Endothelial cell of umbilical vein (primary cell): ENCODE results near the gene ETNK1. TPM values are rescaled to one million over a fixed set of nuclear protein-coding genes. Genes with fewer than 3 reads are reported as not detected.

Experiments
- BruUV-seq: library from RNA; stranded (reverse); fragments of 400-500 nt; replicated peaks from 2 replicates; lab custom pipeline; 2021; lab: Mats Ljungman, UMichigan
- CTCF ChIA-PET: fragments of 300-600, 350-600 bp; sonication (Branson Sonifier 250); formaldehyde crosslinking; loops from one replicate; lab custom pipeline; 2021; ENCODE audit warnings: antibody characterized with exemption, inconsistent platforms; lab: Charles Lee
- POLR2A ChIA-PET: fragments of 300-600, 350-600 bp; sonication (Branson Sonifier 250); formaldehyde crosslinking; loops from one replicate; lab custom pipeline; 2021; ENCODE audit warnings: antibody characterized with exemption, inconsistent platforms; lab: Charles Lee
- DNase-seq: peaks from one replicate; pipeline ENCODE4 v3.0.0-alpha.2; 2011; ENCODE audit warnings: low read depth, low spot score
- FAIRE-seq: peaks from 2 replicates; lab custom pipeline; 2011; peaks lifted over from hg19 to GRCh38; lab: Jason Lieb, UNC
- H2AFZ ChIP-seq: 2 replicates; pipeline ENCODE4 v1.6.0; 2012; ENCODE audit warnings: low read depth, low read length, control low read depth, inconsistent platforms
- H3K27ac ChIP-seq: 2 replicates; pipeline ENCODE4 v1.5.1; 2011; ENCODE audit warnings: low read depth, mild to moderate bottlenecking, control low read depth, low read length, moderate library complexity; ENCODE audit not compliant: insufficient read depth
- H3K27me3 ChIP-seq, 2 experiments: 2 replicates each; pipeline versions ENCODE4 v1.6.0 to v1.6.1; 2011; ENCODE audit warnings: low read length in 2 of 2, mixed read lengths in 1 of 2; ENCODE audit not compliant: control insufficient read depth in 2 of 2, insufficient read depth in 2 of 2
- H3K36me3 ChIP-seq, 2 experiments: 2 replicates in 1 of 2; 3 replicates in 1 of 2; pipeline ENCODE4 v1.5.1; 2011; ENCODE audit warnings: low read length in 2 of 2, mild to moderate bottlenecking in 1 of 2, moderate library complexity in 1 of 2; ENCODE audit not compliant: control insufficient read depth in 2 of 2, insufficient read depth in 2 of 2; ENCODE audit errors: extremely low read depth in 1 of 2
- H3K4me1 ChIP-seq: 3 replicates; pipeline ENCODE4 v1.5.1; 2011; ENCODE audit warnings: mild to moderate bottlenecking, low read length; ENCODE audit not compliant: control insufficient read depth, insufficient read depth; ENCODE audit errors: extremely low read depth
- H3K4me2 ChIP-seq: 2 replicates; pipeline ENCODE4 v1.6.1; 2011; ENCODE audit warnings: low read length, control low read depth, mixed read lengths; ENCODE audit not compliant: insufficient read depth
- H3K4me3 ChIP-seq, 3 experiments: fragments of 200-600 bp in 1 of 3; sonication (generic), shearing (Covaris generic) in 1 of 3; replicated peaks in 1 of 3; 2 replicates each; pipeline ENCODE4 v1.5.1; 2011 to 2016; ENCODE audit warnings: control low read depth in 3 of 3, low read length in 3 of 3, mild to moderate bottlenecking in 2 of 3, inconsistent platforms in 1 of 3, low read depth in 1 of 3, moderate library complexity in 1 of 3; ENCODE audit not compliant: insufficient read depth in 1 of 3
- H3K79me2 ChIP-seq: 2 replicates; pipeline ENCODE4 v1.6.0; 2012; ENCODE audit warnings: low read length, inconsistent platforms; ENCODE audit not compliant: control insufficient read depth, insufficient read depth
- H3K9ac ChIP-seq: replicated peaks from 2 replicates; pipeline ENCODE3; 2011; ENCODE audit warnings: low read length, control low read depth; ENCODE audit not compliant: insufficient read depth; ENCODE audit errors: extremely low read depth
- H3K9me1 ChIP-seq: replicated peaks from 3 replicates; pipeline ENCODE4 v1.6.0; 2011; ENCODE audit warnings: mild to moderate bottlenecking, low read length; ENCODE audit not compliant: control insufficient read depth, insufficient read depth; ENCODE audit errors: extremely low read depth
- H3K9me3 ChIP-seq: replicated peaks from 2 replicates; pipeline ENCODE4 v1.5.1; 2012; ENCODE audit warnings: low read length, inconsistent platforms; ENCODE audit not compliant: control insufficient read depth, insufficient read depth
- H4K20me1 ChIP-seq: replicated peaks from 2 replicates; pipeline ENCODE3; 2011; ENCODE audit warnings: mild to moderate bottlenecking, low read length; ENCODE audit not compliant: control insufficient read depth, insufficient read depth; ENCODE audit errors: extremely low read depth
- CTCF ChIP-seq, 2 donors: IDR thresholded peaks; 1 replicate in 1 of 2; 2 replicates in 1 of 2; pipeline ENCODE4 v1.5.1; 2011; ENCODE audit warnings: low read length in 2 of 2, mild to moderate bottlenecking in 2 of 2, moderate library complexity in 2 of 2, control low read depth in 1 of 2, inconsistent platforms in 1 of 2, low read depth in 1 of 2; ENCODE audit not compliant: insufficient read depth in 1 of 2; ENCODE audit errors: extremely low read depth in 1 of 2
- EZH2 ChIP-seq: IDR thresholded peaks from 2 replicates; pipeline ENCODE4 v1.6.1; 2012; ENCODE audit warnings: borderline replicate concordance, low read depth, mild to moderate bottlenecking, moderate library complexity, low read length, inconsistent platforms; ENCODE audit not compliant: severe bottlenecking
- FOS ChIP-seq: IDR thresholded peaks from 2 replicates; pipeline ENCODE4 v1.6.1; 2011; ENCODE audit warnings: mild to moderate bottlenecking, low read length, moderate library complexity, borderline replicate concordance; ENCODE audit not compliant: insufficient read depth
- GATA2 ChIP-seq: IDR thresholded peaks from 2 replicates; pipeline ENCODE4 v1.7.0; 2011; ENCODE audit warnings: low read depth, mild to moderate bottlenecking, moderate library complexity, mixed read lengths, low read length; ENCODE audit not compliant: insufficient read length, insufficient read depth
- JUN ChIP-seq: IDR thresholded peaks from 2 replicates; pipeline ENCODE4 v1.6.1; 2011; ENCODE audit warnings: borderline replicate concordance, low read depth; ENCODE audit not compliant: insufficient read length, insufficient read depth
- MAX ChIP-seq: IDR thresholded peaks from 2 replicates; pipeline ENCODE4 v1.6.1; 2011; ENCODE audit not compliant: insufficient read depth, insufficient read length
- MYC ChIP-seq: IDR thresholded peaks from one replicate; pipeline ENCODE4 v1.6.1; 2011; ENCODE audit warnings: mild to moderate bottlenecking, low read depth, low read length
- POLR2A ChIP-seq: IDR thresholded peaks from 2 replicates; pipeline ENCODE4 v1.6.1; 2012; ENCODE audit warnings: low read depth, mild to moderate bottlenecking, control low read depth, low read length
- POLR2AphosphoS5 ChIP-seq: IDR thresholded peaks from 2 replicates; pipeline ENCODE4 v1.6.1; 2012; ENCODE audit warnings: low read depth, mild to moderate bottlenecking, control low read depth, low read length, moderate library complexity; ENCODE audit not compliant: insufficient read depth
- dilution Hi-C: fragments of 300-500 bp; cut with MboI; formaldehyde crosslinking; loops from one replicate; pipeline ENCODE4 v1.15.0; 2019; ENCODE audit warnings: low sequenced_read_pairs; ENCODE audit not compliant: extremely low pct_ligation_motif_present
- intact Hi-C: fragments of 100-400 bp; cut with micrococcal nuclease; formaldehyde crosslinking; loops from one replicate; pipeline ENCODE4 v1.10.0; 2022
- polyA plus RNA-seq, 4 experiments: library from polyadenylated mRNA; depleted of rRNA in 3 of 4; stranded (reverse) in 3 of 4; unstranded in 1 of 4; fragments of >200 nt; gene quantifications; 2 replicates each; pipeline versions ENCODE4 v1.2.1 to v1.2.3, GENCODE V29; 2011 to 2012; ENCODE audit warnings: missing spikeins in 1 of 4
- total RNA-seq: library from RNA; stranded (reverse); gene quantifications from 2 replicates; pipeline ENCODE4 v1.2.3, GENCODE V29; 2021

Gene ETNK1
- total and polyA plus RNA-seq, 2 donors (not counting 3 experiments of a cell fraction or from before 2014, with no cell fraction given): 11.4 to 68.4 TPM

GRCh38 chr12:22686193-22686592 is 61.2 kb downstream of the ETNK1 start:
- FAIRE-seq (no peak), DNase-seq (no peak)
- no peaks in the 10 kb centered on the region for H3K9me3 ChIP-seq
- no peaks in the 10 kb centered on the region for H3K27me3 ChIP-seq
- peaks cover 2% of the 10 kb centered on the region for H3K9me1 ChIP-seq
- ChIA-PET POLR2A (no interaction called here), CTCF (interaction anchor here (1.0 to 7.2 kb wide), 4 partner anchors 13 to 535 kb away, joined by 3 to 72 read pairs (median 26); no protein-coding TSS in a partner anchor)
- no peak overlapping the region for H2AFZ ChIP-seq
- dilution Hi-C loops: no loop called here
- intact Hi-C loops: loop anchor here (10.0 kb wide), 4 partner anchors 169 to 519 kb away; no protein-coding TSS in a partner anchor
- H3K79me2 ChIP-seq: no peaks in the 10 kb centered on the region
- H3K9ac ChIP-seq: no peak overlapping the region
- no TSS peak for BruUV-seq
- H3K27ac ChIP-seq: no peak overlapping the region
- no peak overlapping the region for H3K4me2 ChIP-seq
- peaks cover 0 to 4% of the 10 kb centered on the region in 2 experiments for H3K36me3 ChIP-seq
- peaks cover 18% of the 10 kb centered on the region for H3K4me1 ChIP-seq
- no peaks in the 10 kb centered on the region for H4K20me1 ChIP-seq
- no peak overlapping the region for H3K4me3 ChIP-seq
- TF ChIP-seq GATA2: no peak
- no peak for TF ChIP-seq MAX
- TF ChIP-seq EZH2: no peak
- no peak for TF ChIP-seq POLR2A
- no peak for TF ChIP-seq CTCF (IDR thresholded peaks at IDR 0.05; ENCODE audit: extremely low read depth in 1 of 2, insufficient read depth in 1 of 2, low read depth in 1 of 2, low read length in 2 of 2)
- TF ChIP-seq JUN: no peak
- no peak for TF ChIP-seq FOS
- no peak for TF ChIP-seq POLR2AphosphoS5
- no peak for TF ChIP-seq MYC
